ENCODE data around the gene FCHSD2.

DNA sequence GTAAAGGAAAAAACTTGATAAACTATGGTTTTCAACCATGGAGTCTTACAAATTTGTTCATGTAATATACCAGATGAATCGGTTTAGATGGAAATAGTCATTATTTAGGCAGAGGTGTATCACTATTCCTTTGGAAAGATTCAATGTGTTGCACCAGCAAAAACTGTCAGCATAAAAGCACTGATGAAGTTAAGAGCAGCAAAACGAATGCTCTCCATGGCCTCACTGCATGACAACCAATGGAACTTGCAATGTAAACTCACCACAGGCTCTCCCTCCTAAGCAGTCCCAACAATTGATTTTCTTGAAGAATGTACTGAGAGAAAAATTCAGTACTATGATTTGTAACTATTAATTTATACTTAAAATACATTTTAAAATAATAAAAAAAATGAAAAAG, 139.9 kb downstream of the FCHSD2 start:
- TF ChIP-seq, protein P1, sequence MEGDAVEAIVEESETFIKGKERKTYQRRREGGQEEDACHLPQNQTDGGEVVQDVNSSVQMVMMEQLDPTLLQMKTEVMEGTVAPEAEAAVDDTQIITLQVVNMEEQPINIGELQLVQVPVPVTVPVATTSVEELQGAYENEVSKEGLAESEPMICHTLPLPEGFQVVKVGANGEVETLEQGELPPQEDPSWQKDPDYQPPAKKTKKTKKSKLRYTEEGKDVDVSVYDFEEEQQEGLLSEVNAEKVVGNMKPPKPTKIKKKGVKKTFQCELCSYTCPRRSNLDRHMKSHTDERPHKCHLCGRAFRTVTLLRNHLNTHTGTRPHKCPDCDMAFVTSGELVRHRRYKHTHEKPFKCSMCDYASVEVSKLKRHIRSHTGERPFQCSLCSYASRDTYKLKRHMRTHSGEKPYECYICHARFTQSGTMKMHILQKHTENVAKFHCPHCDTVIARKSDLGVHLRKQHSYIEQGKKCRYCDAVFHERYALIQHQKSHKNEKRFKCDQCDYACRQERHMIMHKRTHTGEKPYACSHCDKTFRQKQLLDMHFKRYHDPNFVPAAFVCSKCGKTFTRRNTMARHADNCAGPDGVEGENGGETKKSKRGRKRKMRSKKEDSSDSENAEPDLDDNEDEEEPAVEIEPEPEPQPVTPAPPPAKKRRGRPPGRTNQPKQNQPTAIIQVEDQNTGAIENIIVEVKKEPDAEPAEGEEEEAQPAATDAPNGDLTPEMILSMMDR (IDR thresholded peaks at IDR 0.05): no peak
- TF ChIP-seq POLR2A (IDR thresholded peaks at IDR 0.05): no peak

All from upper lobe of left lung (tissue), 4 donors.